Measurements from ENCODE around the gene FBXO33. TPM values are rescaled to one million over a fixed set of nuclear protein-coding genes. Genes with fewer than 3 reads are reported as not detected.

The FBXO33 gene
- total RNA-seq, 1 experiment from 2014 or later: 8.8 TPM

- peaks cover under 1 to 1% of the 10 kb centered on the region in 2 experiments; a peak in 4 of 5 replicates for H3K9me3 Mint-ChIP-seq
- no peaks in the 10 kb centered on the region for H3K79me1 ChIP-seq (ENCODE audit: insufficient read depth, low read depth, low read length, poor library complexity, severe bottlenecking)
- H3K9me3 ChIP-seq (ENCODE audit: control insufficient read depth, low read depth, low read length): no peaks in the 10 kb centered on the region
- no peaks in the 10 kb centered on the region for H3K23me2 ChIP-seq (ENCODE audit: insufficient read length, low read depth, low read length, poor library complexity, severe bottlenecking)
- no peak for TF ChIP-seq CTCF (conservative IDR thresholded peaks at IDR 0.05)
- no peaks in the 10 kb centered on the region for H3K27me3 ChIP-seq (ENCODE audit: insufficient read depth, low read length)
- H2BK120ac ChIP-seq (ENCODE audit: low read depth, low read length, poor library complexity, severe bottlenecking): no peak overlapping the region
- H3K18ac ChIP-seq (ENCODE audit: insufficient read length, low read depth, low read length): no peak overlapping the region
- no peaks in the 10 kb centered on the region for H3K27me3 Mint-ChIP-seq (ENCODE audit: low read depth)
- H3K4me1 ChIP-seq (ENCODE audit: insufficient read depth, low read length): no peaks in the 10 kb centered on the region
- H3K14ac ChIP-seq (ENCODE audit: insufficient read depth, low read length): no peak overlapping the region
- H3K56ac ChIP-seq (ENCODE audit: insufficient read length, low read depth, low read length): no peak overlapping the region
- H2AFZ ChIP-seq (ENCODE audit: low read length): no peak overlapping the region
- no peaks in the 10 kb centered on the region; the same call in 1 of the 2 replicates for H3K79me2 ChIP-seq (ENCODE audit: insufficient read depth, low read length)
- H4K91ac ChIP-seq (ENCODE audit: insufficient read length, low read depth, low read length): no peak overlapping the region
- H3K9ac ChIP-seq (ENCODE audit: extremely low read depth, insufficient read length, low read length): no peak overlapping the region
- H3K4ac ChIP-seq (ENCODE audit: low read depth, low read length): no peak overlapping the region
- H2BK15ac ChIP-seq (ENCODE audit: low read depth, low read length): no peak overlapping the region
- H3K27ac ChIP-seq (ENCODE audit: insufficient read length, low read depth, low read length): no peak overlapping the region
- no peak overlapping the region for H2BK5ac ChIP-seq (ENCODE audit: insufficient read length, low read length)
- no peak overlapping the region for H3K23ac ChIP-seq (ENCODE audit: insufficient read length, low read depth, low read length)
- peaks cover 0 to under 1% (median 0%) of the 10 kb centered on the region in 3 experiments; a peak in 3 of 7 replicates for H3K36me3 Mint-ChIP-seq (ENCODE audit: insufficient read depth in 1 of 3, low read depth in 3 of 3)
- no peak overlapping the region for H3K4me3 Mint-ChIP-seq
- H4K5ac ChIP-seq (ENCODE audit: insufficient read length, low read depth, low read length): no peak overlapping the region
- H3K4me1 Mint-ChIP-seq: peaks cover 8 to 10% of the 10 kb centered on the region in 2 experiments
- no peak overlapping the region for H2BK12ac ChIP-seq (ENCODE audit: insufficient read length, low read depth, low read length)
- H3T11ph ChIP-seq (ENCODE audit: low read length): no peak overlapping the region
- H4K8ac ChIP-seq (replicated peaks; ENCODE audit: insufficient read length, low read depth, low read length): no peak overlapping the region
- H3K4me2 ChIP-seq (ENCODE audit: insufficient read depth, insufficient read length, low read length): no peak overlapping the region
- H3K27ac Mint-ChIP-seq: no peak overlapping the region
- no peak overlapping the region for H2AK5ac ChIP-seq (ENCODE audit: insufficient read length, low read length)
- no peak overlapping the region for H2BK20ac ChIP-seq (ENCODE audit: low read depth, low read length, poor library complexity, severe bottlenecking)
- DNase-seq: no peak
- no peaks in the 10 kb centered on the region for H4K20me1 ChIP-seq (ENCODE audit: control insufficient read depth, insufficient read depth, insufficient read length)
Observed at GRCh38 chr14:39422243-39422642, 10.0 kb downstream of the FBXO33 start.

Data from H9 (cell line).